GM12874 (cell line): ENCODE data around the gene CDC42BPB.

ENCODE experiments used
- CTCF ChIP-seq: IDR thresholded peaks from 2 replicates; pipeline ENCODE4 v1.5.1; 2011; ENCODE audit warnings: low read depth, mild to moderate bottlenecking, control low read depth, low read length, moderate library complexity; ENCODE audit not compliant: insufficient read depth

CDC42BPB gene

GRCh38 chr14:102905116-102906108 is 151.9 kb downstream of the CDC42BPB start:
- no peak for TF ChIP-seq CTCF

- no peak for TF ChIP-seq CTCF
These were observed 153.3 kb downstream of the CDC42BPB start for GRCh38 chr14:102903889-102904512.

DNA sequence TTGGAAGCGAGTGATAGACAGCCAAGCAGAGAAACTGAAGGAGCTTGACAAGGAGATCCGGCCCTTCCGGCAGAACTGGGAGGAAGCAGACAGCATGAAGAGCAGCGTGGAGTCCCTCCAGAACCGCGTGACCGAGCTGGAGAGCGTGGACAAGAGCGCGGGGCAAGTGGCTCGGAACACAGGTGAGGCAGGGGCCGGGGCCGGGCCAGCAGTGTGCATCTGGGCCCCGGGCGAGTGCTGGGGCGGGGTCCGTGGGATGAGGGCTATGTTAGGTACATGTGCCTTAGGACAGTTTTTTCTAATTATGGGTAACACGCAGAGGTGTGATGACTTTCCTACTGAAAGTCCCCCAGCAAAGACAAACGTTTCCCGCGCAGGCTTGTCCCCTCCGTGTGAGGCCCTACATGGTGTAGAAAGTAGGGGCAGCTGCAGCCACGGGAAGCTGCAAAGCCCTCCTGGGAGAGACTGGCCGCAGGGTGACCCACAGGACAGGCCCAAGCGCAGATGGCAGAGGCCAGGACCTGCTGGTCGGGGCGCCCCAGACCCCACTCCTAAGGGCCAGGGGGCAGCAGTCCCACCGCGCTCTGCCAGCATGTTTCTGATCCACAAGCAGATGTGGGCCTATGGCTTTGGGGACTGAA is 154.0 kb downstream of the CDC42BPB start:
- no peak for TF ChIP-seq CTCF

- TF ChIP-seq CTCF: no peak
These were observed 154.7 kb downstream of the CDC42BPB start for GRCh38 chr14:102902523-102903247.

DNA sequence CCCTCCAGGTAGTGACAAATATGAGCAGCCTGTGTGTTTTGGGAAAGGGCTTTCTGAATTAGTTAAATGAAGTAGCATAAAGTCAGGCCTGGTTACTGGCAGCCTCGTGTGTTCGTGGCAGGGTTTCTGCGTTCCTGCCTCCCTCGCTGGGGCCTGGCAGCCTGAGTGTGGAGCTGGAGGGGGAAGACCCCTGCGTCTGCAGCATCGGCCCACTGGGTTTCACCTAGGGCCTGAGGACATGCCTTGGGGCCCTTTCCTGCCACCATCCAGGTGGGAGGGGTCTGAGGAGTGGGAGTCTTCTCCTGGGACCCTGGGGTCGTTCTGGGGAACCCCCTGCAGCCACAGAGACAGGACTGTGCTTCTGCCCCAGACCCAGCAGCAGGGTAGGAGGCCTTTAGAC is 155.3 kb downstream of the CDC42BPB start:
- no peak for TF ChIP-seq CTCF

DNA sequence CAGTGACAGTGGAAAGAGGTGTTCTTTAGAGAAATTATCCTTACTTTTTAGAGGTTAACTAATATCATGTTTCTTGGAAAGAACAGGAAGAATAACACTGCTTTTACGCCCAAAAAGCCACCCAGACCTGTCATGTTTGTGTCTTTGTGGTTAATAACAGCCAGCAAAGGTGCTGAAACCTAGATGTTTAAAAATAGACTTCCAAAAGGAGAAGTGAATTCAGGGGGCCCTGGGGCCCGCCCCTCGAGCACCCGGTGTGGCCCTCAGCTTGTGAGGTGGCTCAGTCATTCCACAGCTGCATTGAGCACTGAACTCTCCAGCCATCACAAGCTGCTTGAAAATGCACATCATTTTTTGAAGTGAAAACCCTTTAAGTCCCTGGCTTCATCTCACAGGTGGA is 155.7 kb downstream of the CDC42BPB start:
- no peak for TF ChIP-seq CTCF
